ENCODE data around the gene MCM8. TPM values are rescaled to one million over a fixed set of nuclear protein-coding genes. Genes with fewer than 3 reads are reported as not detected.

Gene MCM8
- total and polyA plus RNA-seq, 4 donors, result 0.49 to 11.0 (median 1.5) TPM

DNA sequence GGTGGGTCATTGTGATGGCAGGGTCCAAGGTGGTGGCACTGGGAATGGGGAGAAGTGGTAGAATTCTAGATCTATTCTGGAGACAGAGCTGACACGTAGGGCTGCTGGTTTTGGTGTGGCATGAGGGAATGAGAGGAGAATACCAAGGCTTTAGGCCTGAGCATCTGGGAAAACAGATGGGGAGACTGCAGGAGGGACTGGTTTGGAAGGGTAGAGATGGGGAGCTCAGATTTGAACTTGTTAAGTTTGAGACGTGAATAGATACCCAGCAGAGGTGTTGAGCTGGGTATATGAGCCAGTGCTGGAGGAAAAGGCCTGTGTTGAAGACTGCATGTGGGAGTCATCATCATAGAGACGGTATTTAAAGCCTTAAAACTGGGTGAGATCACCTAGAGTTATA, 17.7 kb upstream of the MCM8 start (continued):
- no peak for TF ChIP-seq NR2F2 (IDR thresholded peaks at IDR 0.05)
- no peak for TF ChIP-seq SP1 (IDR thresholded peaks at IDR 0.05)
- no peak for TF ChIP-seq MAX (IDR thresholded peaks at IDR 0.05)

GRCh38 chr20:5933802-5934436, 16.5 kb upstream of the MCM8 start:
- Histone ChIP-seq H3K36me3 (ENCODE audit: control insufficient read depth in 4 of 4, insufficient read depth in 3 of 4, low read depth in 1 of 4, low read length in 3 of 4) (peaks cover 0 to 11% (median 6%) of the 10 kb centered on the region in 4 donors), H3K4me3 (ENCODE audit: low read depth in 1 of 3, low read length in 3 of 3) (no peak overlapping the region), H3K27me3 (ENCODE audit: control insufficient read depth in 4 of 4, insufficient read depth in 4 of 4, low read length in 3 of 4) (no peaks in the 10 kb centered on the region), H3K9ac (ENCODE audit: low read depth in 1 of 2, low read length in 2 of 2) (no peak overlapping the region), H3K4me1 (ENCODE audit: control insufficient read depth in 4 of 4, insufficient read depth in 4 of 4, low read length in 3 of 4) (no peaks in the 10 kb centered on the region), H3K27ac (ENCODE audit: low read depth in 1 of 2, low read length in 2 of 2) (no peak overlapping the region), H3K9me3 (ENCODE audit: control insufficient read depth in 4 of 4, low read length in 3 of 4) (no peaks in the 10 kb centered on the region)
- TF ChIP-seq FOXA1 (IDR thresholded peaks at IDR 0.05) (no peak), RAD21 (IDR thresholded peaks at IDR 0.05) (peak; percentile 17 to 41)
- WGBS, result 74% methylated on average over 7 of the region's 7 CpGs
- DNase-seq (ENCODE audit: low spot score), result no peak

GRCh38 chr20:5935384-5935783, 15.1 kb upstream of the MCM8 start:
- Histone ChIP-seq H3K9ac (ENCODE audit: low read depth in 1 of 2, low read length in 2 of 2) (no peak overlapping the region), H3K4me1 (ENCODE audit: control insufficient read depth in 4 of 4, insufficient read depth in 4 of 4, low read length in 3 of 4) (no peaks in the 10 kb centered on the region), H3K27me3 (ENCODE audit: control insufficient read depth in 4 of 4, insufficient read depth in 4 of 4, low read length in 3 of 4) (no peaks in the 10 kb centered on the region), H3K9me3 (ENCODE audit: control insufficient read depth in 4 of 4, low read length in 3 of 4) (no peaks in the 10 kb centered on the region), H3K27ac (ENCODE audit: low read depth in 1 of 2, low read length in 2 of 2) (no peak overlapping the region), H3K4me3 (ENCODE audit: low read depth in 1 of 3, low read length in 3 of 3) (no peak overlapping the region), H3K36me3 (ENCODE audit: control insufficient read depth in 4 of 4, insufficient read depth in 3 of 4, low read depth in 1 of 4, low read length in 3 of 4) (peaks cover under 1 to 22% (median 15%) of the 10 kb centered on the region in 4 donors)
- no peak for DNase-seq (ENCODE audit: low spot score)
- TF ChIP-seq SP1 (IDR thresholded peaks at IDR 0.05) (no peak), MAX (IDR thresholded peaks at IDR 0.05) (no peak), TAF1 (conservative IDR thresholded peaks at IDR 0.05) (no peak), YY1 (IDR thresholded peaks at IDR 0.05) (no peak), FOXA2 (IDR thresholded peaks at IDR 0.05) (no peak), FOXA1 (IDR thresholded peaks at IDR 0.05) (no peak), HNF4A (conservative IDR thresholded peaks at IDR 0.05) (no peak), JUND (IDR thresholded peaks at IDR 0.05) (no peak), NR2F2 (IDR thresholded peaks at IDR 0.05) (no peak), ZBTB33 (IDR thresholded peaks at IDR 0.05) (no peak), ATF3 (IDR thresholded peaks at IDR 0.05) (no peak), EGR1 (IDR thresholded peaks at IDR 0.05; ENCODE audit: low read depth in 2 of 2) (no peak)
- TF ChIP-seq, protein P1, sequence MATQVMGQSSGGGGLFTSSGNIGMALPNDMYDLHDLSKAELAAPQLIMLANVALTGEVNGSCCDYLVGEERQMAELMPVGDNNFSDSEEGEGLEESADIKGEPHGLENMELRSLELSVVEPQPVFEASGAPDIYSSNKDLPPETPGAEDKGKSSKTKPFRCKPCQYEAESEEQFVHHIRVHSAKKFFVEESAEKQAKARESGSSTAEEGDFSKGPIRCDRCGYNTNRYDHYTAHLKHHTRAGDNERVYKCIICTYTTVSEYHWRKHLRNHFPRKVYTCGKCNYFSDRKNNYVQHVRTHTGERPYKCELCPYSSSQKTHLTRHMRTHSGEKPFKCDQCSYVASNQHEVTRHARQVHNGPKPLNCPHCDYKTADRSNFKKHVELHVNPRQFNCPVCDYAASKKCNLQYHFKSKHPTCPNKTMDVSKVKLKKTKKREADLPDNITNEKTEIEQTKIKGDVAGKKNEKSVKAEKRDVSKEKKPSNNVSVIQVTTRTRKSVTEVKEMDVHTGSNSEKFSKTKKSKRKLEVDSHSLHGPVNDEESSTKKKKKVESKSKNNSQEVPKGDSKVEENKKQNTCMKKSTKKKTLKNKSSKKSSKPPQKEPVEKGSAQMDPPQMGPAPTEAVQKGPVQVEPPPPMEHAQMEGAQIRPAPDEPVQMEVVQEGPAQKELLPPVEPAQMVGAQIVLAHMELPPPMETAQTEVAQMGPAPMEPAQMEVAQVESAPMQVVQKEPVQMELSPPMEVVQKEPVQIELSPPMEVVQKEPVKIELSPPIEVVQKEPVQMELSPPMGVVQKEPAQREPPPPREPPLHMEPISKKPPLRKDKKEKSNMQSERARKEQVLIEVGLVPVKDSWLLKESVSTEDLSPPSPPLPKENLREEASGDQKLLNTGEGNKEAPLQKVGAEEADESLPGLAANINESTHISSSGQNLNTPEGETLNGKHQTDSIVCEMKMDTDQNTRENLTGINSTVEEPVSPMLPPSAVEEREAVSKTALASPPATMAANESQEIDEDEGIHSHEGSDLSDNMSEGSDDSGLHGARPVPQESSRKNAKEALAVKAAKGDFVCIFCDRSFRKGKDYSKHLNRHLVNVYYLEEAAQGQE (IDR thresholded peaks at IDR 0.05), result no peak
- 76% methylated on average over 1 of the region's 1 CpG for WGBS

Data from liver (tissue), 9 donors.